ENCODE data around the gene HOXA2.

DNA sequence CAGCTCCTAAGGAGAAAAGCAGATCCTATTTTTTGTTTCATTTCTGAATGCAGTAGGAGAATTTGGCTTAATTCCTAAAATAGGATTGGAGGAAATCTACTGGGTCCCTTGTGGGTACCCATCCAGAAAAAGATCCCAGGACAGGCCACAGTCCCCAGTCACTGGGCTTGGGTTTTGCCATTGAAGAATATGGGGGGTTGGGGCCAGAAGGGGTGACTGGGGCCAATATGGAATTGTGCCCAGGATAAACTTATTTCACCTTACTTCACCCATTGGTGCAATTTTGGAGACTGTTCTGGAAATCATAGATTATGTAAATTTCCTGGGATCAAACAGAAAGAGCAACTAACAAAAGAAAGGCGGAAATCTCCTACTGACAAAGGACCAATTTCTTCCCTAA is 36.0 kb upstream of the HOXA2 start:
- TF ChIP-seq, protein P1, sequence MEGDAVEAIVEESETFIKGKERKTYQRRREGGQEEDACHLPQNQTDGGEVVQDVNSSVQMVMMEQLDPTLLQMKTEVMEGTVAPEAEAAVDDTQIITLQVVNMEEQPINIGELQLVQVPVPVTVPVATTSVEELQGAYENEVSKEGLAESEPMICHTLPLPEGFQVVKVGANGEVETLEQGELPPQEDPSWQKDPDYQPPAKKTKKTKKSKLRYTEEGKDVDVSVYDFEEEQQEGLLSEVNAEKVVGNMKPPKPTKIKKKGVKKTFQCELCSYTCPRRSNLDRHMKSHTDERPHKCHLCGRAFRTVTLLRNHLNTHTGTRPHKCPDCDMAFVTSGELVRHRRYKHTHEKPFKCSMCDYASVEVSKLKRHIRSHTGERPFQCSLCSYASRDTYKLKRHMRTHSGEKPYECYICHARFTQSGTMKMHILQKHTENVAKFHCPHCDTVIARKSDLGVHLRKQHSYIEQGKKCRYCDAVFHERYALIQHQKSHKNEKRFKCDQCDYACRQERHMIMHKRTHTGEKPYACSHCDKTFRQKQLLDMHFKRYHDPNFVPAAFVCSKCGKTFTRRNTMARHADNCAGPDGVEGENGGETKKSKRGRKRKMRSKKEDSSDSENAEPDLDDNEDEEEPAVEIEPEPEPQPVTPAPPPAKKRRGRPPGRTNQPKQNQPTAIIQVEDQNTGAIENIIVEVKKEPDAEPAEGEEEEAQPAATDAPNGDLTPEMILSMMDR (conservative IDR thresholded peaks at IDR 0.05 in 1 of 2, IDR thresholded peaks at IDR 0.05 in 1 of 2; ENCODE audit: extremely low read depth in 1 of 2, insufficient read depth in 1 of 2, low read depth in 1 of 2, low read length in 2 of 2) = no peak
- no peak for TF ChIP-seq EZH2 (IDR thresholded peaks at IDR 0.05; ENCODE audit: borderline replicate concordance, low read length)
